D721Med (cell line): Measurements from ENCODE around the gene PGAP3.

Source experiments
- DNase-seq: peaks from one replicate; pipeline ENCODE4 v3.0.0; 2011; ENCODE audit warnings: low spot score; ENCODE audit not compliant: insufficient read length
- FAIRE-seq: peaks from 2 replicates; lab custom pipeline; 2011; peaks lifted over from hg19 to GRCh38; lab: Jason Lieb, UNC
- CTCF ChIP-seq: IDR thresholded peaks from 2 replicates; pipeline ENCODE4 v1.5.1; 2012; ENCODE audit warnings: mild to moderate bottlenecking, control low read depth; ENCODE audit not compliant: insufficient read depth; ENCODE audit errors: missing control alignments

PGAP3 gene

GRCh38 chr17:39719563-39720355, 31.9 kb upstream of the PGAP3 start:
- no peak for TF ChIP-seq CTCF
- FAIRE-seq (no peak), DNase-seq (no peak)

- FAIRE-seq (no peak), DNase-seq (no peak)
- TF ChIP-seq CTCF, result no peak
Observed at GRCh38 chr17:39717660-39718059, 29.8 kb upstream of the PGAP3 start.

GRCh38 chr17:39716879-39717536, 29.2 kb upstream of the PGAP3 start:
- no peak for TF ChIP-seq CTCF
- no peak for FAIRE-seq
- no peak for DNase-seq

GRCh38 chr17:39716073-39716818, 28.4 kb upstream of the PGAP3 start:
- no peak for TF ChIP-seq CTCF
- no peak for DNase-seq
- FAIRE-seq, result no peak

GRCh38 chr17:39715375-39716072, 27.7 kb upstream of the PGAP3 start:
- FAIRE-seq, result no peak
- no peak for DNase-seq
- TF ChIP-seq CTCF, result no peak

- DNase-seq (no peak), FAIRE-seq (no peak)
- no peak for TF ChIP-seq CTCF
Observed at GRCh38 chr17:39714234-39714633, 26.4 kb upstream of the PGAP3 start.
